Fibroblast of the aortic adventitia (primary cell): ENCODE results near the gene MIER1. TPM values are rescaled to one million over a fixed set of nuclear protein-coding genes. Genes with fewer than 3 reads are reported as not detected.
A peak's percentile ranks its signal among the peaks of the same experiment; 100 is the strongest.

ENCODE experiments used
- DNase-seq: peaks from one replicate; pipeline ENCODE4 v3.0.0-alpha.2; 2010; ENCODE audit warnings: low read depth
- H3K4me3 ChIP-seq: 2 replicates; pipeline ENCODE4 v1.5.1; 2011; ENCODE audit warnings: low read depth, mild to moderate bottlenecking, control low read depth, low read length, moderate library complexity
- total RNA-seq: library from RNA; depleted of rRNA; stranded (reverse); fragments of >200 nt; gene quantifications from 2 replicates; pipeline ENCODE4 v1.2.3, GENCODE V29; 2012; ENCODE audit warnings: low replicate concordance
- TF ChIP-seq, protein P1 (sequence below): IDR thresholded peaks from 2 replicates; pipeline ENCODE4 v1.5.1; 2011; ENCODE audit warnings: mild to moderate bottlenecking, low read length, control low read depth, inconsistent platforms; ENCODE audit not compliant: insufficient read depth

Gene MIER1
- total RNA-seq, 1 donor: 62.2 TPM

- TF ChIP-seq, protein P1, sequence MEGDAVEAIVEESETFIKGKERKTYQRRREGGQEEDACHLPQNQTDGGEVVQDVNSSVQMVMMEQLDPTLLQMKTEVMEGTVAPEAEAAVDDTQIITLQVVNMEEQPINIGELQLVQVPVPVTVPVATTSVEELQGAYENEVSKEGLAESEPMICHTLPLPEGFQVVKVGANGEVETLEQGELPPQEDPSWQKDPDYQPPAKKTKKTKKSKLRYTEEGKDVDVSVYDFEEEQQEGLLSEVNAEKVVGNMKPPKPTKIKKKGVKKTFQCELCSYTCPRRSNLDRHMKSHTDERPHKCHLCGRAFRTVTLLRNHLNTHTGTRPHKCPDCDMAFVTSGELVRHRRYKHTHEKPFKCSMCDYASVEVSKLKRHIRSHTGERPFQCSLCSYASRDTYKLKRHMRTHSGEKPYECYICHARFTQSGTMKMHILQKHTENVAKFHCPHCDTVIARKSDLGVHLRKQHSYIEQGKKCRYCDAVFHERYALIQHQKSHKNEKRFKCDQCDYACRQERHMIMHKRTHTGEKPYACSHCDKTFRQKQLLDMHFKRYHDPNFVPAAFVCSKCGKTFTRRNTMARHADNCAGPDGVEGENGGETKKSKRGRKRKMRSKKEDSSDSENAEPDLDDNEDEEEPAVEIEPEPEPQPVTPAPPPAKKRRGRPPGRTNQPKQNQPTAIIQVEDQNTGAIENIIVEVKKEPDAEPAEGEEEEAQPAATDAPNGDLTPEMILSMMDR: no peak
- DNase-seq: no peak
- no peak overlapping the region for H3K4me3 ChIP-seq
Measured at GRCh38 chr1:66917476-66917875, 7.3 kb upstream of the MIER1 start.

DNA sequence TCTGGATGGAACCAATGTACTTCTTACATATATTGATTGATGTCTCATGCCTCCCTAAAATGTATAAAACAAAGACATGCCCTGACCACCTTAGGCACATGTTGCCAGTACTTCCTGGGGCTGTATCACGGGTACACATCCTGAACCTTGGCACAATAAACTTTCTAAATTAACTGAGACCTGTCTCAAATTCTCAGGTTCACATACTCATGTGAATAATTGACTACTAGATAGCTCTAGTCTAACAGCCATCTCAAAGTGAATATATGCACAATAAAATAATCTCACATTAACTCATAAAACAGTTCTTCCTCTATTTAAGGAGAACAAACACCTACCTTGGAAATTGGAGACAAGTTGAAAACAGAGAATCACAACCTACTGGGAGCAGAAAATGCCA lies 5.7 kb upstream of the MIER1 start:
- DNase-seq: no peak
- H3K4me3 ChIP-seq: no peak overlapping the region
- TF ChIP-seq, protein P1: no peak

GRCh38 chr1:66919828-66920227 lies 5.0 kb upstream of the MIER1 start:
- TF ChIP-seq, protein P1: no peak

DNA sequence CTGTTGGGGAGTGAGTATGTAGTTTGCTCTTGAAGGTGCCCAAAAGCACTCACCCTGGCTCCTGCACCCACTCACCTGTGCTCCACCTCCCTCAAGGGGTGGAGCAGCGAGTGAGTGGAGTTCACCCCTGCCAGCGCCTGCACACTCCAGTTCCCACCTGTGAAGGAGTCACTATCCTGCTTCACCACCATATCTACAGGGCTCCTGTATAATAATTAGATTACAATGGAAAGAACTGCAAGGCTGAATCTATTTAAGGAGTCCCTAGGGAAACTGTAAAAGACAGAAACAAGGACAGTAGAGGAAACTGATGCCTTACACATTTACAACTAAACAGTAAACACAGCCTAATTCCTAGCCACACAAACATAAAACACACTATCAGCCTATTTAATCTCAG lies 4.2 kb upstream of the MIER1 start:
- TF ChIP-seq, protein P1: no peak
- DNase-seq: no peak
- no peak overlapping the region for H3K4me3 ChIP-seq

More at GRCh38 chr1:66919828-66920227, 5.0 kb upstream of the MIER1 start:
- no peak for DNase-seq
- H3K4me3 ChIP-seq: no peak overlapping the region

DNA sequence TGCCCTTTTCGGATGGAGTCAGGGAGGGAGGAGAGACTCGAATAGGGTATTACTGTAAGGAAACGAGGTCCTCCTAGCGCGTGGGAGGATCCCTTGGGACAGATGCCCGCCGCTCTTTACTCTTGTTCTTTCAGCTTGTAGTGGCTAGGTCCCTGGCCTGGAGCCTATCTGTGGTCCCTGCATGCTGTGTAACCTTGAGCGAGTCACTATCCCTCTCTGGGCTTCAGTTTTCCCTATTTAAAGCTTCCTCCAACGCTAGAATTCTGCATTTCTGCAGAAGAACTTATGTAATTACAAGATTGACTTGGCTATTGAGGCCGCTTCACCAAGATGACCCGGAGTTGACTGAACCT lies 744 bp downstream of the MIER1 start:
- no peak for DNase-seq
- H3K4me3 ChIP-seq: peak overlapping the region; percentile 91

GRCh38 chr1:66925944-66926343 lies 1.2 kb downstream of the MIER1 start:
- peak overlapping the region; percentile 91 for H3K4me3 ChIP-seq
- peak; percentile 16 for DNase-seq
- TF ChIP-seq, protein P1: no peak

More for the DNA sequence above, 744 bp downstream of the MIER1 start:
- TF ChIP-seq, protein P1: no peak

- TF ChIP-seq, protein P1: no peak
- DNase-seq: no peak
- H3K4me3 ChIP-seq: no peak overlapping the region
Measured at GRCh38 chr1:66927528-66927927, 2.7 kb downstream of the MIER1 start.
